ENCODE measurements around the gene GDF7. TPM values are rescaled to one million over a fixed set of nuclear protein-coding genes. Genes with fewer than 3 reads are reported as not detected.

The GDF7 gene
- polyA plus RNA-seq, 1 of the 3 experiments (the other 2 are of a cell fraction), result 0.02 TPM

DNA sequence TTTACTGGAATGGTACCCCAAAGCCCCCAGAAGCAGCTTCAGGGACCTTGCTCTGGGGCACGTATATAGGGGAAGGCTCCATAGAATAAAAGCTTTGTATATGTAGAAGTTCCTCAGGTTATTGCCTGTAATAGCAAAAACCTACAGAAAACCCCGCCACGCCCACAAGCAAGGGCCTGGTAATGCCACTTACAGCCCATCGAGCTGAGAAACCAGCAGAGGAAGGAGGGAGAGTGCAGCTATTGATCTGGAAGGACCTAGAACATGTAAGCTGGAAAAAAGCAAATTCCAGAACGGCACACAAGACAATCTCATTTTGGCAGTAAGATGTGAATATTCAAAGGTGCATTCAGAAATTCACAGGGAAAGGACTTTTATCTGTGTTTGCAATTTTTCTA is 31.8 kb upstream of the GDF7 start:
- no peak for DNase-seq
- Histone ChIP-seq H3K27me3 (ENCODE audit: insufficient read depth) (no peaks in the 10 kb centered on the region), H3K9me3 (no peaks in the 10 kb centered on the region), H3K9me2 (no peaks in the 10 kb centered on the region), H4K20me1 (ENCODE audit: insufficient read depth) (no peaks in the 10 kb centered on the region), H3F3A (replicated peaks; ENCODE audit: insufficient read depth) (no peaks in the 10 kb centered on the region), H3K4me1 (ENCODE audit: control insufficient read depth in 1 of 2, insufficient read depth in 2 of 2, low read depth in 1 of 2, low read length in 1 of 2) (peaks cover 16 to 20% of the 10 kb centered on the region in 2 experiments), H3K9ac (peak overlapping the region; percentile 39; the same call in 1 of the 2 replicates), H3K27ac (ENCODE audit: low read depth in 2 of 2, low read length in 1 of 2) (peak overlapping the region; percentile 16 to 72; a peak in 3 of 4 replicates), H3K79me2 (ENCODE audit: insufficient read depth) (no peaks in the 10 kb centered on the region), H3K4me3 (ENCODE audit: low read depth in 2 of 2, low read length in 1 of 2) (no peak overlapping the region), H3K4me2 (peak overlapping the region; percentile 56), H2AFZ (ENCODE audit: low read depth) (no peak overlapping the region), H3K36me3 (replicated peaks in 1 of 2; ENCODE audit: control insufficient read depth in 1 of 2, insufficient read depth in 2 of 2, low read length in 1 of 2) (peaks cover 0 to 9% of the 10 kb centered on the region in 2 experiments)
- POLR2A ChIA-PET, result interaction anchor here (4.8 kb wide), 1 partner anchor 187 kb away, joined by 90 read pairs; the partner anchor contains the start of gene RHOB
- 90% methylated on average over 5 of the region's 5 CpGs for WGBS (ENCODE audit: low lambda C conversion rate)
- TF ChIP-seq FOXJ3 (CRISPR knock-in tag; IDR thresholded peaks at IDR 0.05) (no peak), TAF1 (IDR thresholded peaks at IDR 0.05; ENCODE audit: borderline replicate concordance, low read depth, low read length) (no peak)
- CTCF ChIA-PET, result interaction anchor here (0.7 to 10.9 kb wide), 41 partner anchors 10 to 337 kb away, joined by 3 to 178 read pairs (median 5); partner anchors contain the start of genes HS1BP3 and RHOB

DNA sequence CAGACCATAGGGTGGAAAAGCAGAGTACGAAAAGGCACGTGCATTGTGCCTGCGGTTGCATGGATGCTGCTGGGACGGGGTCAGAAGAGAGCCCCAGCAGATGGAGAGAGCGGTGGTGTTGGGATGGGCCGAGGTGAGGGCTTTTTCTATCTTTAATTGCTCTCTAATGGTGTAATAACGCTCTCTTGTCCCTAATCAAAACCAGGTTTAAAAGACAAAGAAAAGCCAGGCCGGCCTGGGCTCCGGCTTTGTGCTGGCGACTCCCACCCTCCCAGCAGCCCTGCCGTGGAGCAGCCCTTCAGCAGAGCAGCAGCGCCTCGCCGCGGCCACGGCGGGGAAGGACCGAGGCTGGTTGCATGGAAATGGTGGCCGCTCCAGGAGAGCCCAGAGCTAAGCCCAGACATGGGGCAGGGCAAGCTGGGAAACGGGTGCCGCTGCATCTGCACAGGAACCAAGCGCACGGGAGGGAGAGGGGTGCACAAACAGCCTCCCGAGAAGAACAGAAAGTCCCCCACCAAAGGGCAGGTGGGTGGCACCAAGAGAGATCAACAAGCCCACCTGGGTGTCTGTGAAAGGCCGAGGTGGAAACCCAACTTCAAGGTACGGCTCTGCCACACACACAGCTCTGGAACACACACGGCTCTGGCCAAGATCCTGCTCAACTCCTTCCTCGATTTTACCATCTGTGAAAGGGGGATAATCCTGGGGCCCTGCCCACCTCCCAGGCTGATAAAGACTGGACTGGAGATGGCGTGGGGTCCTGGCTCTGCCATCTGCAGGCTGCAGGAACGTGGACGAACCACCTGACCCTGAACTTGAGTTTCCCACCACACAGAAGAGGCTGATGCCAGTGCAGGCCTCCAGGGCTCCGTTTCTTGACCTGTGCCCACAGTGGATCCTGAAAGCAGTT is 31.0 kb upstream of the GDF7 start:
- H3K9me2 ChIP-seq, result no peaks in the 10 kb centered on the region
- no peaks in the 10 kb centered on the region for H3K9me3 ChIP-seq
- H3K4me2 ChIP-seq, result peak overlapping the region; percentile 56; the same call in 1 of the 2 replicates
- peak; percentile 98 for DNase-seq
- peak overlapping the region; percentile 39; the same call in 1 of the 2 replicates for H3K9ac ChIP-seq
- no peaks in the 10 kb centered on the region for H3F3A ChIP-seq (replicated peaks; ENCODE audit: insufficient read depth)
- ChIA-PET CTCF (interaction anchor here (0.6 to 10.9 kb wide), 54 partner anchors 11 to 763 kb away, joined by 3 to 178 read pairs (median 4); partner anchors contain the start of genes HS1BP3 and RHOB), POLR2A (interaction anchor here (0.6 to 4.8 kb wide), 4 partner anchors 37 to 291 kb away, joined by 4 to 90 read pairs (median 6); partner anchors contain the start of gene RHOB)
- H3K27ac ChIP-seq (ENCODE audit: low read depth in 2 of 2, low read length in 1 of 2), result peak overlapping the region; percentile 9 to 72; a peak in 3 of 4 replicates
- no peaks in the 10 kb centered on the region for H4K20me1 ChIP-seq (ENCODE audit: insufficient read depth)
- no peaks in the 10 kb centered on the region for H3K79me2 ChIP-seq (ENCODE audit: insufficient read depth)
- peak overlapping the region; percentile 67; the same call in 1 of the 2 replicates for H2AFZ ChIP-seq (ENCODE audit: low read depth)
- 34% methylated on average over 30 of the region's 32 CpGs for WGBS (ENCODE audit: low lambda C conversion rate)
- H3K4me3 ChIP-seq (ENCODE audit: low read depth in 2 of 2, low read length in 1 of 2), result peak overlapping the region in 1 of 2 experiments; percentile 27; a peak in 1 of 4 replicates
- peaks cover 16 to 21% of the 10 kb centered on the region in 2 experiments for H3K4me1 ChIP-seq (ENCODE audit: control insufficient read depth in 1 of 2, insufficient read depth in 2 of 2, low read depth in 1 of 2, low read length in 1 of 2)
- no peaks in the 10 kb centered on the region for H3K27me3 ChIP-seq (ENCODE audit: insufficient read depth)
- peaks cover 0 to 9% of the 10 kb centered on the region in 2 experiments for H3K36me3 ChIP-seq (replicated peaks in 1 of 2; ENCODE audit: control insufficient read depth in 1 of 2, insufficient read depth in 2 of 2, low read length in 1 of 2)
- no peak for TF ChIP-seq TAF1 (IDR thresholded peaks at IDR 0.05; ENCODE audit: borderline replicate concordance, low read depth, low read length)
- TF ChIP-seq POLR2AphosphoS5 (IDR thresholded peaks at IDR 0.05; ENCODE audit: low read depth, low read length), result no peak
- no peak; the same call in 1 of the 2 replicates for TF ChIP-seq NFIC (IDR thresholded peaks at IDR 0.05; ENCODE audit: borderline replicate concordance)
- TF ChIP-seq TCF12 (IDR thresholded peaks at IDR 0.05), result peak; percentile 70
- TF ChIP-seq, protein P1, sequence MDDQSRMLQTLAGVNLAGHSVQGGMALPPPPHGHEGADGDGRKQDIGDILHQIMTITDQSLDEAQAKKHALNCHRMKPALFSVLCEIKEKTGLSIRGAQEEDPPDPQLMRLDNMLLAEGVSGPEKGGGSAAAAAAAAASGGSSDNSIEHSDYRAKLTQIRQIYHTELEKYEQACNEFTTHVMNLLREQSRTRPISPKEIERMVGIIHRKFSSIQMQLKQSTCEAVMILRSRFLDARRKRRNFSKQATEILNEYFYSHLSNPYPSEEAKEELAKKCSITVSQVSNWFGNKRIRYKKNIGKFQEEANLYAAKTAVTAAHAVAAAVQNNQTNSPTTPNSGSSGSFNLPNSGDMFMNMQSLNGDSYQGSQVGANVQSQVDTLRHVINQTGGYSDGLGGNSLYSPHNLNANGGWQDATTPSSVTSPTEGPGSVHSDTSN (IDR thresholded peaks at IDR 0.05), result no peak
- TF ChIP-seq NRF1 (IDR thresholded peaks at IDR 0.05; ENCODE audit: low read depth, low read length), result no peak
- no peak for TF ChIP-seq RXRA (IDR thresholded peaks at IDR 0.05; ENCODE audit: borderline replicate concordance, low read depth)
- no peak for TF ChIP-seq RFX5 (IDR thresholded peaks at IDR 0.05; ENCODE audit: low read length)
- no peak for TF ChIP-seq FOSL2 (IDR thresholded peaks at IDR 0.05; ENCODE audit: borderline replicate concordance, low read depth)
- TF ChIP-seq RAD21 (IDR thresholded peaks at IDR 0.05; ENCODE audit: low read length), result peak; percentile 100
- peak; percentile 33 for TF ChIP-seq CHD2 (IDR thresholded peaks at IDR 0.05; ENCODE audit: low read length, partially characterized antibody)
- TF ChIP-seq FOXJ3 (CRISPR knock-in tag; IDR thresholded peaks at IDR 0.05), result no peak
- TF ChIP-seq GABPA (IDR thresholded peaks at IDR 0.05; ENCODE audit: low read depth), result no peak
- no peak for TF ChIP-seq RCOR1 (IDR thresholded peaks at IDR 0.05; ENCODE audit: low read length)
- TF ChIP-seq GATA2 (CRISPR knock-in tag; IDR thresholded peaks at IDR 0.05), result no peak
- TF ChIP-seq YY1 (IDR thresholded peaks at IDR 0.05; ENCODE audit: low read depth), result 0 out of 2 replicates have a peak, but pooled peaks have one; percentile 51
- peak in 1 of 2 experiments; percentile 37; a peak in 2 of 4 replicates for TF ChIP-seq EP300 (IDR thresholded peaks at IDR 0.05; ENCODE audit: borderline replicate concordance in 1 of 2, low read depth in 1 of 2, low read length in 1 of 2)
- TF ChIP-seq SIN3A (IDR thresholded peaks at IDR 0.05; ENCODE audit: borderline replicate concordance, low read depth, low read length), result no peak
- TF ChIP-seq FOXM1 (IDR thresholded peaks at IDR 0.05; ENCODE audit: low read depth), result no peak
- peak; percentile 100 for TF ChIP-seq SMC3 (IDR thresholded peaks at IDR 0.05; ENCODE audit: low read depth, low read length)
- TF ChIP-seq, protein P2, sequence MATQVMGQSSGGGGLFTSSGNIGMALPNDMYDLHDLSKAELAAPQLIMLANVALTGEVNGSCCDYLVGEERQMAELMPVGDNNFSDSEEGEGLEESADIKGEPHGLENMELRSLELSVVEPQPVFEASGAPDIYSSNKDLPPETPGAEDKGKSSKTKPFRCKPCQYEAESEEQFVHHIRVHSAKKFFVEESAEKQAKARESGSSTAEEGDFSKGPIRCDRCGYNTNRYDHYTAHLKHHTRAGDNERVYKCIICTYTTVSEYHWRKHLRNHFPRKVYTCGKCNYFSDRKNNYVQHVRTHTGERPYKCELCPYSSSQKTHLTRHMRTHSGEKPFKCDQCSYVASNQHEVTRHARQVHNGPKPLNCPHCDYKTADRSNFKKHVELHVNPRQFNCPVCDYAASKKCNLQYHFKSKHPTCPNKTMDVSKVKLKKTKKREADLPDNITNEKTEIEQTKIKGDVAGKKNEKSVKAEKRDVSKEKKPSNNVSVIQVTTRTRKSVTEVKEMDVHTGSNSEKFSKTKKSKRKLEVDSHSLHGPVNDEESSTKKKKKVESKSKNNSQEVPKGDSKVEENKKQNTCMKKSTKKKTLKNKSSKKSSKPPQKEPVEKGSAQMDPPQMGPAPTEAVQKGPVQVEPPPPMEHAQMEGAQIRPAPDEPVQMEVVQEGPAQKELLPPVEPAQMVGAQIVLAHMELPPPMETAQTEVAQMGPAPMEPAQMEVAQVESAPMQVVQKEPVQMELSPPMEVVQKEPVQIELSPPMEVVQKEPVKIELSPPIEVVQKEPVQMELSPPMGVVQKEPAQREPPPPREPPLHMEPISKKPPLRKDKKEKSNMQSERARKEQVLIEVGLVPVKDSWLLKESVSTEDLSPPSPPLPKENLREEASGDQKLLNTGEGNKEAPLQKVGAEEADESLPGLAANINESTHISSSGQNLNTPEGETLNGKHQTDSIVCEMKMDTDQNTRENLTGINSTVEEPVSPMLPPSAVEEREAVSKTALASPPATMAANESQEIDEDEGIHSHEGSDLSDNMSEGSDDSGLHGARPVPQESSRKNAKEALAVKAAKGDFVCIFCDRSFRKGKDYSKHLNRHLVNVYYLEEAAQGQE (IDR thresholded peaks at IDR 0.05; ENCODE audit: low read depth, low read length), result no peak
- no peak; the same call in 1 of the 2 replicates for TF ChIP-seq MXI1 (IDR thresholded peaks at IDR 0.05; ENCODE audit: low read depth, low read length)
